ENCODE results near the gene PWP1. TPM values are rescaled to one million over a fixed set of nuclear protein-coding genes. Genes with fewer than 3 reads are reported as not detected.

Gene PWP1
- total RNA-seq, 4 donors from 2014 or later: 47.2 to 84.9 (median 49.9) TPM

GRCh38 chr12:107759410-107759809, 73.8 kb downstream of the PWP1 start:
- intact Hi-C loops (cut with DNase I; ENCODE audit: low total_unique reads): no loop called here
- no peak overlapping the region for H3K4me3 ChIP-seq (ENCODE audit: low read depth, poor library complexity, severe bottlenecking)
- 23 to 27% methylated on average over 3 of the region's 3 CpGs for WGBS, 2 donors
- no peak for TF ChIP-seq CTCF (IDR thresholded peaks at IDR 0.05)
- TF ChIP-seq POLR2A (IDR thresholded peaks at IDR 0.05): no peak
- DNase-seq (ENCODE audit: low spot score in 2 of 2): no peak

GRCh38 chr12:107760207-107760808, 74.7 kb downstream of the PWP1 start:
- TF ChIP-seq CTCF (IDR thresholded peaks at IDR 0.05) (no peak), POLR2A (IDR thresholded peaks at IDR 0.05) (no peak)
- peak; percentile 22 to 85 for DNase-seq (ENCODE audit: low spot score in 2 of 2)
- peak overlapping the region; percentile 77 for H3K4me3 ChIP-seq (ENCODE audit: low read depth, poor library complexity, severe bottlenecking)
- intact Hi-C loops (cut with DNase I; ENCODE audit: low total_unique reads): no loop called here
- WGBS, 2 donors: 1% methylated on average over 26 to 29 of the region's 30 CpGs

DNA sequence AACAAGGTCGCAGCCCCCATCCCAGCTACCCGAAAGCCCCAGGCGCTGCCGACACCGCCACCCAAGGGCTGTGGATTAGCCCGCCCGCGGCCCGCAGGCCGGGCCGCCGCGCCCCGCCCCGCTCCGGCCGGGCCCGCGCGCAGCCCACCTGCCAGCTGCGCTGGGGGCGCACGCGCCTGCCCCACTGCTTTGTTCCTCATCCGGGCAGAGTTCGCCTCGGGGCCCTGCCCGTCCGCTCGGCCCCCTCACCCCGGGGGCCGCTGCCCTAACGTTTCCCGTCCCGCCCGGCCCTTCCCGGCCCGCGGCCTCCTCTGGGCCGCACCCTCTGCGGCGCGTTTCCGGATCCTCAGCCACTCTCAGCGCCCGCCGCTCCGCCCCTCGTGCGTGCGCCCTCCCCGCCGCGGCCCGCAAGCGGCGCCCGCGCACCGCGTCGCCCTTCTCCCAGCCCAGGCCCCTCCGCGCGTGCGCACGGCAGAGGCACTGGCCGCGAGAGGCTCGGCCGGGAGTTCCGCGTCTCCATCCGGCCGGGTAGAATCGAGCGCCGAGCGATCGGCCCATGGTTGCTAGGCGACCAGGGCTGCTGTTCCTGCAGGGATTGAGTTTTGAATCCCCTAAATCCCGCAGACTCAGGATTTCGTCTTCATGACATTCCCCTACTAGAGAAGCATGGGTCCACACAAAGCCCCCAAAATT, 75.4 kb downstream of the PWP1 start, which contains the start of gene PRDM4:
Gene PRDM4, minus strand, starts transcription at position 329 of the 693 bp plus-strand sequence. CDS start 622 bp downstream, outside the sequence.
- TF ChIP-seq POLR2A (IDR thresholded peaks at IDR 0.05): peak in 1 of 2 donors; percentile 81
- no peak for TF ChIP-seq CTCF (IDR thresholded peaks at IDR 0.05)
- 0 to 1% methylated on average over 46 to 71 of the region's 83 CpGs for WGBS, 2 donors
- peak; percentile 87 to 98 for DNase-seq (ENCODE audit: low spot score in 2 of 2)
- H3K4me3 ChIP-seq (ENCODE audit: low read depth, poor library complexity, severe bottlenecking): peak within 1 kb of the TSS; percentile 77
- intact Hi-C loops (cut with DNase I; ENCODE audit: low total_unique reads): no loop called here

DNA sequence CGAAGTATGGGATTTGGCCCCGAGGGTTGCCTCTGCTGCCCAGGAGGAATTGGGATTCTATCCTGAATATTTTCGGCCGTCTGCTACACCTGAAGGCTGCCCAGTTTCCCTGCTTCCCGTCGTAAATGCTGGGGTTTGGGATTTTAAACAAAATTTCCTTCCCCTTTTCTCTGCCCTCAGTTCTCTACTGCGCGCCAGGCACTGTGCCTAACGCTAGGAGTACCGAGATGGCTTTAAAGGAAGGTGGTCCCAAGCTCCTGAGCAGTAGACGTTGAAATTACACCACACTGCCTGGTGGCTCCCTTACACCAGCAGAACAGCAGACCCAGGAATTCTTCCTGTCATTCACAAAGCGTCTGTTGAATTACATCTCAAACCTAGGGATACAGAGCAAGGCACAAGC, 75.9 kb downstream of the PWP1 start:
- no peak for TF ChIP-seq POLR2A (IDR thresholded peaks at IDR 0.05)
- no peak for TF ChIP-seq CTCF (IDR thresholded peaks at IDR 0.05)
- no peak for DNase-seq (ENCODE audit: low spot score in 2 of 2)
- 9 to 12% methylated on average over 12 of the region's 12 CpGs for WGBS, 2 donors
- intact Hi-C loops (cut with DNase I; ENCODE audit: low total_unique reads): no loop called here
- H3K4me3 ChIP-seq (ENCODE audit: low read depth, poor library complexity, severe bottlenecking): peak overlapping the region; percentile 33

Other genes with a start within 250 kb of the PWP1 start
- 10 to 100 TPM; 15.4 to 37.3 (median 21.6) TPM for gene PRDM4, start 75.3 kb downstream of the PWP1 start, total RNA-seq
- gene ASCL4, start 88.9 kb downstream of the PWP1 start, total RNA-seq: under 1 TPM in 1 of 4 donors, not detected in 3; 0.13 TPM